Esophagus (tissue), 2 donors: Measurements from ENCODE around the gene ANKRD27. TPM values are rescaled to one million over a fixed set of nuclear protein-coding genes. Genes with fewer than 3 reads are reported as not detected.

Experiments
- H3K27ac ChIP-seq, 2 donors: one replicate each; pipeline ENCODE4 v1.5.1; 2013; ENCODE audit warnings: low read depth in 2 of 2, mild to moderate bottlenecking in 2 of 2, inconsistent platforms in 1 of 2, low read length in 1 of 2, moderate library complexity in 1 of 2
- H3K27me3 ChIP-seq, 2 donors: one replicate each; pipeline ENCODE4 v1.6.1; 2013; ENCODE audit warnings: low read length in 2 of 2, control low read depth in 1 of 2, mild to moderate bottlenecking in 1 of 2; ENCODE audit not compliant: insufficient read depth in 2 of 2, control insufficient read depth in 1 of 2
- H3K36me3 ChIP-seq, 2 donors: one replicate each; pipeline ENCODE4 v1.6.1; 2013; ENCODE audit warnings: low read length in 1 of 2; ENCODE audit not compliant: control insufficient read depth in 2 of 2, insufficient read depth in 2 of 2
- H3K4me1 ChIP-seq, 2 donors: one replicate each; pipeline ENCODE4 v1.6.1; 2013; ENCODE audit warnings: low read length in 1 of 2; ENCODE audit not compliant: control insufficient read depth in 2 of 2, insufficient read depth in 2 of 2
- H3K4me3 ChIP-seq, 2 donors: one replicate each; pipeline ENCODE4 v1.5.1; 2013; ENCODE audit warnings: low read length in 2 of 2, mild to moderate bottlenecking in 2 of 2, low read depth in 1 of 2, moderate library complexity in 1 of 2
- H3K9me3 ChIP-seq, 2 donors: one replicate each; pipeline ENCODE4 v1.6.1; 2013; ENCODE audit warnings: mild to moderate bottlenecking in 2 of 2, low read depth in 1 of 2, low read length in 1 of 2, moderate library complexity in 1 of 2; ENCODE audit not compliant: control insufficient read depth in 2 of 2, insufficient read depth in 1 of 2
- WGBS, 2 donors: extraction: QIAGEN DNeasy Blood & Tissue Kit; methylation state at CpG; one replicate each; pipeline ENCODE4 v1.1.7; 2013; 5-methylcytosine and 5-hydroxymethylcytosine counted together
- polyA plus RNA-seq, 2 donors: library from polyadenylated mRNA; stranded (reverse); fragments of 200-250 nt; gene quantifications; one replicate each; pipeline ENCODE4 v1.2.3, GENCODE V29; 2013
- donor health status: healthy with polysubstance abuse.
- donor health status: Bipolar disorder and iron deficiency.

ANKRD27 gene
- polyA plus RNA-seq, 2 donors, result 8.5 to 10.9 TPM

DNA sequence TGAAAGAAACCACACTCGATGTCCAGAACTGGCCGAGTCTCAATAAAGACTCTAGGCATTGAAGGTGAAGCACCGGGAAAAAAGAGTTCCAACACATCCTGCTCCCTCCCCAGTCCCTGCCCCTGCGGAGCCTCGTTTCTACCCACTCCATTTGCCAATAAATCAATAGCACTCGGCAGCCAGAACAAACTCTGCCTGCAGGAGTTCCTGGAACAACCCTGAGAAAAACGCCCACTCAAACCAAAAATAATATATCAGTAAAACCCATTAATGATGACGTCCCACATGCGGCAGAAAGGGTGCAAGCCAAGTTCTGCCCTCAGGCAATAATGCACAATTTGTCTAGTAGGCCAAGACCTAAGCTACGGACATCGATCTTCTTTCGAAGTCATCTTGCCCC lies 53.0 kb downstream of the ANKRD27 start:
- WGBS, 2 donors, result 67 to 73% methylated on average over 12 of the region's 12 CpGs
- H3K36me3 ChIP-seq, result peaks cover 7 to 39% of the 10 kb centered on the region in 2 donors
- H3K9me3 ChIP-seq, result no peaks in the 10 kb centered on the region

DNA sequence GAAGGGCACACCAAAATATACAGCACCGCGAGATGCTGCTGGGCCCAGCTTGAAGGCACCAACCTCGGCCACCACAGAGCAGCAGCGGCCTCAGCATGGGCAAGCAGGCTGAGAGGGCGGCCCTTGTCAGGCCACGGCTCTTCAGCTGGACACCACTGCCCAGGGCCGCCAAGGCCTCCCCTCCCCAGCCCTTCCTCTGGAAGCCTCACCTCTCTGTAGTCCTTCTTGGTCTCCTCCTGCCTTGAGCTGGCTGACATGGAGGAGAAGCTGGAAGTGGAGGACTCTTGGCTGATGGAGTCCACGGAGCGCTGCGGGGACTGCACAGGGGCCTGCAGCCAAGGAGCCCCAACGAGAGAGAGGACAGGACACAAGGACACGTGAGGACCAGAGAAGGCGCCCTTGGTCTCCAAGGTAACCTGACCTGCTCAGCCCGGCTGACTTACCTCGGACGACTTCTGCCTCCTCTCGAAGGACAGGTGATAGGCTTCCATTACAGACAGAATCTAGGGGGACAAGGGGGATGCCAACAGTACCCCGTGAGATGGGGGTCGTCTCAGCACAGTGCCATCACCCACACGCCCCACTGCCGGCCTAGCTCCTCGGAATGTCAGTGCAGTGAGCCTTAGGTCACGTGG lies 55.8 kb downstream of the ANKRD27 start:
- WGBS, 2 donors, result 91 to 92% methylated on average over 23 of the region's 23 CpGs
- H3K36me3 ChIP-seq, result peaks cover 11 to 50% of the 10 kb centered on the region in 2 donors
- no peak overlapping the region for H3K27ac ChIP-seq
- H3K27me3 ChIP-seq, result no peaks in the 10 kb centered on the region
- H3K9me3 ChIP-seq, result no peaks in the 10 kb centered on the region
- H3K4me3 ChIP-seq, result no peak overlapping the region
- no peaks in the 10 kb centered on the region for H3K4me1 ChIP-seq

More for the DNA sequence above, 53.0 kb downstream of the ANKRD27 start:
- H3K4me1 ChIP-seq, result no peaks in the 10 kb centered on the region
- H3K27ac ChIP-seq, result no peak overlapping the region
- no peak overlapping the region for H3K4me3 ChIP-seq
- H3K27me3 ChIP-seq, result no peaks in the 10 kb centered on the region

DNA sequence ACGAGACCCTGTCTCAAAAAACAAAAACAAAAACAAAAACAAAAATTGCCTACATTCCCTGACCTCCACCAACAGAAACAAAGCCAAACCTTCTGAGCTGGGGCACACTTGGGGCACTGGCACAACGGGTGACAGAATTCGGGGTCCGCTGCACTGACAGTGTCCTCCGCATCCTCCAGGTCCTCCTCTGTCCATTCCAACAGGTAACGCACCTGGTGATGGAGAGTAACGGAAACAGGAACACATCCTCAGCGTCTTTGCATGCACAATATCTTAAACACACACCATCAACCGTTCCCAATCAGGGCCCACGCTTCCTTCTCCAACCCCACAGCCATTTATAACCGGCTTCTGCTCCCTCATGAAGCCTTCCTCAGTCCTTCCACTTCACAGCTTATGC lies 59.4 kb downstream of the ANKRD27 start:
- Histone ChIP-seq H3K27me3 (no peaks in the 10 kb centered on the region), H3K4me3 (no peak overlapping the region), H3K27ac (no peak overlapping the region), H3K36me3 (peaks cover 15 to 38% of the 10 kb centered on the region in 2 donors), H3K4me1 (no peaks in the 10 kb centered on the region), H3K9me3 (no peaks in the 10 kb centered on the region)
- 88 to 89% methylated on average over 11 of the region's 11 CpGs for WGBS, 2 donors

GRCh38 chr19:32614916-32615315 lies 60.1 kb downstream of the ANKRD27 start:
- Histone ChIP-seq H3K27ac (no peak overlapping the region), H3K36me3 (peaks cover 15 to 37% of the 10 kb centered on the region in 2 donors), H3K9me3 (no peaks in the 10 kb centered on the region), H3K4me3 (no peak overlapping the region), H3K27me3 (no peaks in the 10 kb centered on the region), H3K4me1 (no peaks in the 10 kb centered on the region)
- 94 to 97% methylated on average over 7 of the region's 7 CpGs for WGBS, 2 donors

DNA sequence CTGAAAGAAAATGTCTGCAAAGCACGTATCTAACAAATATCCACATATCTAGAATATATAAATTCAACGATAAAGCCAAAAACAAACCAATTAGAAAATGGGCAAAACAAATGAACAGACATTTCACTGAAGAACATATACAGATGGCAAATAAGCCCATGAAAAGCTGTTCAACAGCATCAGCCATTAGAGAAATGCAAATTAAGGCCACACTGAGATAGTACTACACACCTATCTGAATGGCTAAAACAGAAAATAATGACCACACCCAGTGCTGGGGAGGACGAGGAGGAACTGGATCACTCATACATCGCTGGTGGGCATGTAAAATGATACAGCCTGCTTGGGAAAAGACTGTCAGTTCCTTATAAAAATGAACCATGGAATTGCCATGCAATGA lies 62.0 kb downstream of the ANKRD27 start:
- Histone ChIP-seq H3K9me3 (no peaks in the 10 kb centered on the region), H3K36me3 (peaks cover 18 to 21% of the 10 kb centered on the region in 2 donors), H3K27me3 (no peaks in the 10 kb centered on the region), H3K27ac (no peak overlapping the region), H3K4me1 (no peaks in the 10 kb centered on the region), H3K4me3 (no peak overlapping the region)
- 73% methylated on average over 4 of the region's 4 CpGs for WGBS, 2 donors

DNA sequence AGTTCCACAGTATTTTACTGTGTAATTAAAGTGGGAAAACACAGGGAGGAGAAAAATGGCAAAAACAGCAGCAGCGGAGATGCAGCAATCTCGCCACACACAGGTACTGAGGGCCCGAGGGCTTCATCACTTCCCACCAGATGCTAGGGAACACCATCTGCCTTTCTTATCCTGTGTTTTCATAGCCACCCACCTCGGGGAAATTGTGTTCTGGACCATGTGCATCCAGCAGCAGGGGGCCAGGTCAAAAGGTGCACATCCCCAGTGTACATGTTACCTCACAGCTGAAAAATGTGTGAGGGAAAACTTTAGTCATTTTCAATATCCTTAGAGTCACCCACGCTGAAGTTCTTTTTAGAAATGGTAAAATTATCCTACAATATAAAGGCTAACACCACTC lies 63.8 kb downstream of the ANKRD27 start:
- Histone ChIP-seq H3K36me3 (peaks cover 26% of the 10 kb centered on the region in 2 donors), H3K4me3 (no peak overlapping the region)
- WGBS, 2 donors, result 89 to 97% methylated on average over 5 of the region's 5 CpGs

GRCh38 chr19:32607479-32607878 lies 67.5 kb downstream of the ANKRD27 start:
- Histone ChIP-seq H3K36me3 (peaks cover 18 to 31% of the 10 kb centered on the region in 2 donors), H3K4me3 (no peak overlapping the region), H3K4me1 (no peaks in the 10 kb centered on the region), H3K27ac (no peak overlapping the region), H3K27me3 (no peaks in the 10 kb centered on the region), H3K9me3 (no peaks in the 10 kb centered on the region)
- WGBS, 2 donors, result 97% methylated on average over 20 of the region's 20 CpGs

More for the DNA sequence above, 63.8 kb downstream of the ANKRD27 start:
- no peak overlapping the region for H3K27ac ChIP-seq
- no peaks in the 10 kb centered on the region for H3K27me3 ChIP-seq
- no peaks in the 10 kb centered on the region for H3K9me3 ChIP-seq
- H3K4me1 ChIP-seq, result no peaks in the 10 kb centered on the region

GRCh38 chr19:32606289-32606688 lies 68.7 kb downstream of the ANKRD27 start:
- Histone ChIP-seq H3K27me3 (no peaks in the 10 kb centered on the region), H3K36me3 (peaks cover 18 to 35% of the 10 kb centered on the region in 2 donors), H3K4me1 (no peaks in the 10 kb centered on the region), H3K4me3 (no peak overlapping the region), H3K9me3 (no peaks in the 10 kb centered on the region), H3K27ac (no peak overlapping the region)
- 88 to 90% methylated on average over 15 of the region's 15 CpGs for WGBS, 2 donors

DNA sequence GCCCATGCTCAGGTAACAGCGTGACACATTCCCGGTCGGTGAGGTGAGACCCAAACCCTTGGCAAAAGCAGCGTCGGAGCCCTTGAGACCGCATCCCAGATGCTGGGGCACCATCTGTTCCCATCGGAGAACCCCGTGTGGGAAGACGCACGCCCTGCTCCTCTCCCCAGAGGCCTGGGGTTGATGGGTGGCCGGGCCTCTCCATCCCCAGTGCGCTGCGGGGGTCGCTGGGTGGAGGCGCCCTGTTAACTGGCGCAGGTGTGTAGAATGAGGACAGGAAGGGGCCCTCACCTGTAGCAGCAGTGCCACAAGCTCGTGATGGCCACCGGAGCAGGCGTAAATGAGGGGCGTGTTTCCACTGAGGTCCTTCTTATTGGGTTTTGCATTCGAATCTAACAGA lies 69.4 kb downstream of the ANKRD27 start:
- Histone ChIP-seq H3K4me3 (no peak overlapping the region), H3K27me3 (no peaks in the 10 kb centered on the region), H3K4me1 (no peaks in the 10 kb centered on the region), H3K9me3 (no peaks in the 10 kb centered on the region), H3K27ac (no peak overlapping the region), H3K36me3 (peaks cover 18 to 35% of the 10 kb centered on the region in 2 donors)
- WGBS, 2 donors, result 96 to 97% methylated on average over 21 of the region's 21 CpGs

GRCh38 chr19:32603961-32604360 lies 71.0 kb downstream of the ANKRD27 start:
- no peak overlapping the region for H3K4me3 ChIP-seq
- 98% methylated on average over 14 of the region's 14 CpGs for WGBS, 2 donors
- no peak overlapping the region for H3K27ac ChIP-seq
- peaks cover 18 to 35% of the 10 kb centered on the region in 2 donors for H3K36me3 ChIP-seq
- no peaks in the 10 kb centered on the region for H3K9me3 ChIP-seq
- no peaks in the 10 kb centered on the region for H3K4me1 ChIP-seq
- H3K27me3 ChIP-seq, result no peaks in the 10 kb centered on the region
